Measurements from ENCODE around the gene ZNF117. TPM values are rescaled to one million over a fixed set of nuclear protein-coding genes. Genes with fewer than 3 reads are reported as not detected.
"Not testable (repeated sequence)": the region's sequence is repeated elsewhere in the genome, so short reads cannot be mapped to it uniquely, and the experiment has no call there.

Gene ZNF117
- total RNA-seq = 1 to 10 TPM; 5.2 to 6.8 TPM

- CTCF ChIA-PET = no interaction called here
- Mint-ChIP-seq H3K4me3 (no peak within 1 kb of the TSS), H3K36me3 (ENCODE audit: low read depth) (peaks cover 46% of the 10 kb centered on the region), H3K4me1 (no peaks in the 10 kb centered on the region), H3K27me3 (no peaks in the 10 kb centered on the region), H3K27ac (no peak within 1 kb of the TSS), H3K9me3 (peaks cover 64% of the 10 kb centered on the region)
- no peak for DNase-seq
- POLR2A ChIA-PET = no interaction called here
Observed at GRCh38 chr7:64990936-64991335, at the start of gene ZNF117. ZNF117 (minus strand) TSS chr7:64991036.

- POLR2A ChIA-PET = interaction anchor here (0.8 kb wide), 1 partner anchor 33 kb away, joined by 3 read pairs; the partner anchor contains the start of gene ERV3-1
- H3K27me3 Mint-ChIP-seq; CTCF ChIA-PET; H3K36me3 Mint-ChIP-seq (ENCODE audit: low read depth); H3K9me3 Mint-ChIP-seq: not testable (repeated sequence)
- Mint-ChIP-seq H3K27ac (peak overlapping the region; percentile 88), H3K4me1 (peaks cover 14% of the 10 kb centered on the region), H3K4me3 (peak overlapping the region; percentile 85)
- peak; percentile 21 for DNase-seq
Observed at GRCh38 chr7:65038767-65039166, 47.9 kb upstream of the ZNF117 start.

- H3K27me3 Mint-ChIP-seq = no peaks in the 10 kb centered on the region
- peak overlapping the region; percentile 86 for H3K27ac Mint-ChIP-seq
- peak; percentile 90 for DNase-seq
- H3K9me3 Mint-ChIP-seq = peaks cover 4% of the 10 kb centered on the region
- peaks cover 6% of the 10 kb centered on the region for H3K36me3 Mint-ChIP-seq (ENCODE audit: low read depth)
- peaks cover 14% of the 10 kb centered on the region for H3K4me1 Mint-ChIP-seq
- ChIA-PET POLR2A (interaction anchor here (0.6 to 0.8 kb wide), 2 partner anchors 32 to 730 kb away, joined by 3 read pairs; partner anchors contain the start of gene ERV3-1), CTCF (interaction anchor here (0.7 kb wide), 1 partner anchor 60 kb away, joined by 3 read pairs; no protein-coding TSS in a partner anchor)
- H3K4me3 Mint-ChIP-seq = peak overlapping the region; percentile 75
Observed at GRCh38 chr7:65037740-65038688, 47.2 kb upstream of the ZNF117 start.

- DNase-seq; H3K4me3 Mint-ChIP-seq; H3K27me3 Mint-ChIP-seq; H3K36me3 Mint-ChIP-seq (ENCODE audit: low read depth); POLR2A ChIA-PET; H3K27ac Mint-ChIP-seq; CTCF ChIA-PET; H3K9me3 Mint-ChIP-seq: not testable (repeated sequence)
- H3K4me1 Mint-ChIP-seq = peaks cover 14% of the 10 kb centered on the region
Observed at GRCh38 chr7:65036526-65036925, 45.7 kb upstream of the ZNF117 start.

- H3K27me3 Mint-ChIP-seq; DNase-seq; H3K27ac Mint-ChIP-seq; POLR2A ChIA-PET; H3K36me3 Mint-ChIP-seq (ENCODE audit: low read depth); H3K9me3 Mint-ChIP-seq; H3K4me3 Mint-ChIP-seq; CTCF ChIA-PET: not testable (repeated sequence)
- peaks cover 14% of the 10 kb centered on the region for H3K4me1 Mint-ChIP-seq
Observed at GRCh38 chr7:65035469-65035868, 44.6 kb upstream of the ZNF117 start.

GRCh38 chr7:65034120-65034782 is 43.4 kb upstream of the ZNF117 start:
- H3K36me3 Mint-ChIP-seq (ENCODE audit: low read depth); POLR2A ChIA-PET; CTCF ChIA-PET; H3K27ac Mint-ChIP-seq; H3K9me3 Mint-ChIP-seq; H3K27me3 Mint-ChIP-seq; DNase-seq; H3K4me3 Mint-ChIP-seq; H3K4me1 Mint-ChIP-seq: not testable (repeated sequence)

- not testable (repeated sequence) for H3K9me3 Mint-ChIP-seq
Observed at GRCh38 chr7:65033391-65033790, 42.6 kb upstream of the ZNF117 start.

GRCh38 chr7:65025023-65025422 is 34.2 kb upstream of the ZNF117 start:
- H3K36me3 Mint-ChIP-seq (ENCODE audit: low read depth); H3K4me3 Mint-ChIP-seq; CTCF ChIA-PET; H3K27ac Mint-ChIP-seq; H3K27me3 Mint-ChIP-seq; POLR2A ChIA-PET; DNase-seq; H3K9me3 Mint-ChIP-seq; H3K4me1 Mint-ChIP-seq: not testable (repeated sequence)

More at GRCh38 chr7:65033391-65033790, 42.6 kb upstream of the ZNF117 start:
- H3K4me3 Mint-ChIP-seq; H3K4me1 Mint-ChIP-seq; H3K27me3 Mint-ChIP-seq; CTCF ChIA-PET; POLR2A ChIA-PET; DNase-seq; H3K36me3 Mint-ChIP-seq (ENCODE audit: low read depth); H3K27ac Mint-ChIP-seq: not testable (repeated sequence)

GRCh38 chr7:65020978-65021377 is 30.1 kb upstream of the ZNF117 start:
- DNase-seq; H3K9me3 Mint-ChIP-seq; H3K27ac Mint-ChIP-seq; H3K4me1 Mint-ChIP-seq; H3K36me3 Mint-ChIP-seq (ENCODE audit: low read depth); H3K4me3 Mint-ChIP-seq; CTCF ChIA-PET; POLR2A ChIA-PET; H3K27me3 Mint-ChIP-seq: not testable (repeated sequence)

- CTCF ChIA-PET, H3K27me3 Mint-ChIP-seq, H3K9me3 Mint-ChIP-seq, POLR2A ChIA-PET, DNase-seq, H3K27ac Mint-ChIP-seq, H3K4me3 Mint-ChIP-seq: not testable (repeated sequence)
- Mint-ChIP-seq H3K36me3 (ENCODE audit: low read depth) (peaks cover 16% of the 10 kb centered on the region), H3K4me1 (peaks cover 22% of the 10 kb centered on the region)
Observed at GRCh38 chr7:65009881-65010280, 19.0 kb upstream of the ZNF117 start.

GRCh38 chr7:65009394-65009793 is 18.6 kb upstream of the ZNF117 start:
- CTCF ChIA-PET, H3K27me3 Mint-ChIP-seq, DNase-seq: not testable (repeated sequence)

GRCh38 chr7:65007036-65007435 is 16.2 kb upstream of the ZNF117 start:
- POLR2A ChIA-PET = interaction anchor here (0.8 kb wide), 1 partner anchor 213 kb away, joined by 4 read pairs; the partner anchor contains the start of gene ZNF138
- Mint-ChIP-seq H3K9me3 (peaks cover 23% of the 10 kb centered on the region), H3K4me1 (peaks cover 30% of the 10 kb centered on the region), H3K27ac (peak overlapping the region; percentile 98), H3K36me3 (ENCODE audit: low read depth) (peaks cover 42% of the 10 kb centered on the region), H3K4me3 (peak overlapping the region; percentile 95)
- CTCF ChIA-PET = interaction anchor here (2.1 kb wide), 1 partner anchor 13 kb away, joined by 9 read pairs; no protein-coding TSS in a partner anchor
- not testable (repeated sequence) for H3K27me3 Mint-ChIP-seq
- DNase-seq = peak; percentile 10

More at GRCh38 chr7:65009394-65009793, 18.6 kb upstream of the ZNF117 start:
- POLR2A ChIA-PET, H3K27ac Mint-ChIP-seq, H3K4me3 Mint-ChIP-seq, H3K9me3 Mint-ChIP-seq: not testable (repeated sequence)
- Mint-ChIP-seq H3K4me1 (peaks cover 27% of the 10 kb centered on the region), H3K36me3 (ENCODE audit: low read depth) (peaks cover 21% of the 10 kb centered on the region)
